Activated CD8-positive, alpha-beta memory T cell treated with anti-CD3 and anti-CD28 coated beads, Interleukin-2, amount 50 U/mL, for 48 hours (primary cell): ENCODE results near the gene FAM25G.

Experiments
- DNase-seq: peaks from one replicate; pipeline ENCODE4 v3.0.0-alpha.2; 2020

The FAM25G gene

GRCh38 chr10:47445720-47446119 is 45.8 kb downstream of the FAM25G start:
- no peak for DNase-seq

GRCh38 chr10:47444047-47444446 is 47.5 kb downstream of the FAM25G start:
- no peak for DNase-seq

GRCh38 chr10:47443145-47443544 is 48.4 kb downstream of the FAM25G start:
- no peak for DNase-seq

GRCh38 chr10:47442351-47442750 is 49.1 kb downstream of the FAM25G start:
- no peak for DNase-seq

GRCh38 chr10:47441938-47442337 is 49.6 kb downstream of the FAM25G start:
- DNase-seq: no peak

- DNase-seq: no peak
These were observed 51.3 kb downstream of the FAM25G start for GRCh38 chr10:47440207-47440606.

GRCh38 chr10:47438857-47439474 is 52.5 kb downstream of the FAM25G start:
- DNase-seq: no peak
